HG03354 (cell line): ENCODE data around the gene SYT5.
"Not testable (repeated sequence)": the region's sequence is repeated elsewhere in the genome, so short reads cannot be mapped to it uniquely, and the experiment has no call there.

Experiments used
- ATAC-seq: cut with Tn5 transposase; IDR thresholded peaks from one replicate; pipeline ENCODE4 v1.9.1; 2021; ENCODE audit warnings: mild to moderate bottlenecking; ENCODE audit not compliant: unreplicated experiment, poor library complexity, severe bottlenecking

The SYT5 gene

GRCh38 chr19:55209693-55210472 lies 29.8 kb upstream of the SYT5 start:
- ATAC-seq = no peak

GRCh38 chr19:55208880-55209692 lies 29.0 kb upstream of the SYT5 start, which contains the start of gene PTPRH:
TSS of gene PTPRH (minus strand) at chr19:55209501. CDS start at chr19:55209433, 68 bp downstream.
- ATAC-seq = no peak

- ATAC-seq = no peak
Observed at GRCh38 chr19:55206664-55207500, 26.8 kb upstream of the SYT5 start.

GRCh38 chr19:55202199-55202598 lies 22.1 kb upstream of the SYT5 start:
- not testable (repeated sequence) for ATAC-seq

GRCh38 chr19:55199620-55200204 lies 19.6 kb upstream of the SYT5 start:
- ATAC-seq = no peak

- ATAC-seq = no peak
Observed at GRCh38 chr19:55198651-55199050, 18.6 kb upstream of the SYT5 start.

GRCh38 chr19:55197528-55197927 lies 17.4 kb upstream of the SYT5 start:
- ATAC-seq = no peak

- ATAC-seq = no peak
Observed at GRCh38 chr19:55196803-55197202, 16.7 kb upstream of the SYT5 start.

GRCh38 chr19:55193481-55193880 lies 13.4 kb upstream of the SYT5 start:
- no peak for ATAC-seq

- no peak for ATAC-seq
Observed at GRCh38 chr19:55189403-55189835, 9.3 kb upstream of the SYT5 start.

- no peak for ATAC-seq
Observed at GRCh38 chr19:55188625-55189024, 8.5 kb upstream of the SYT5 start.

GRCh38 chr19:55186080-55186479 lies 6.0 kb upstream of the SYT5 start:
- ATAC-seq = no peak

- no peak for ATAC-seq
Observed at GRCh38 chr19:55181740-55182139, 1.7 kb upstream of the SYT5 start.

GRCh38 chr19:55178781-55179599 lies 1.1 kb downstream of the SYT5 start:
- ATAC-seq = peak; percentile 83

- no peak for ATAC-seq
Observed at GRCh38 chr19:55176076-55176475, 4.0 kb downstream of the SYT5 start.

GRCh38 chr19:55175117-55175867 lies 4.8 kb downstream of the SYT5 start:
- no peak for ATAC-seq

GRCh38 chr19:55174425-55175116 lies 5.5 kb downstream of the SYT5 start:
- no peak for ATAC-seq
